ENCODE measurements around the gene IRX2.

IRX2 gene

GRCh38 chr5:2751592-2752021 lies at the start of gene IRX2:
IRX2 (minus strand) TSS chr5:2751677; CDS start chr5:2751413, 264 bp downstream.
- DNase-seq: peak; percentile 92

DNA sequence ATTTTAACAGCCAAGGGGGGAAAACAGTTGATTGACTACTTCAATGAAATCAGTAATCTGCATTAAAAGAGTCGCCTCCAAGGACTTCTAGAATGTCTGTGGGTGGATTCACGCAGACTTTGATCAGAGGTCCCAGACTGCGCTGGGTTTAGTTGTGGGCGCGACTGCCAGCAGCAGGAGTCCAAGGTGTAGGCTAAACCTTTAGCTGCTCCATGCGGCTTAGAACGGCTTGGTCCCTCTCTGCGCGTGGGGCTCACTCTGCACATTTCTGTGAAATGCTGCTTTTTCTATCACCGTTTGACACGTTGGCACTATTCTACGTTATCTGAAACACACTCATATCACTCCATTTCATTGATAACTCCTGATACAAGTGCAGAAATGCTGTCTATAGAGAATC lies 48.6 kb upstream of the IRX2 start:
- DNase-seq: no peak

DNA sequence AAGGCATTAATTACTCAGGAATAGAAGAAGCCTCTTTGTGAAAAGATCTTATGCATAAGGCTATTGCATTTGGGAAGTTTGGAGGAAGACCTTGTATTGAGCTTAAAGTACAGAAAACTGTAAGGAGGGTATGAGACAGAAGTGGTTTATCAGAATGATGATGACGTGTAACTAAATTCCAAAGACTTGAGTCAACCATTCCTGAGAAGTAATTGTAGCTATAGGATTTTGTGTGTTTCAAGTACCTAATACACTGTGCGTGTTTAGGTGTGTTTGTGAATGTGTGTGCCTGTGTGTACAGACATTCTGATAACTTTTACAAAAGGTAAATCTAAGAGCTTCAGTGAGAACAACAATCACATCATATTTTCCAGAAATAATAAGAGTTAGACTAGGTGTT lies 46.5 kb upstream of the IRX2 start:
- DNase-seq: no peak

DNA sequence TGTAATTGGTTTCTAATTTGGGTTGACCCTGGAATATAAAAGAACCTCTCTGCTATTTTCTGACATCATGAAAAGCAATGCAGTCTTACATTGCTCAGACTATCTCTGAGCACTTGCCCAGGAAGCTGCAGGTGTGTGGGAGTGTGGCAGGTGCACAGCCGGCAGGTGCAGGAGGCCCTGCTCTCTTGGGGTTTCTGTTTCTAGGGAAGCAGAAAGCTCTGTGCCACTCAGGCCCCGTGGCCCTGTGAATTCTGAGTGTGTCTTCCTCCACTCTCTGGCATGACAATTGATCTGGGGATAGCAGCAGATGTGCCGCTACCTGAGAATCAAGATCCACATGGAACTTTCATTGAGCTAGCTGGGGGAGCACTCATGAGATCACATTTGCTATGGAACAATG lies 45.7 kb upstream of the IRX2 start:
- DNase-seq: no peak

DNA sequence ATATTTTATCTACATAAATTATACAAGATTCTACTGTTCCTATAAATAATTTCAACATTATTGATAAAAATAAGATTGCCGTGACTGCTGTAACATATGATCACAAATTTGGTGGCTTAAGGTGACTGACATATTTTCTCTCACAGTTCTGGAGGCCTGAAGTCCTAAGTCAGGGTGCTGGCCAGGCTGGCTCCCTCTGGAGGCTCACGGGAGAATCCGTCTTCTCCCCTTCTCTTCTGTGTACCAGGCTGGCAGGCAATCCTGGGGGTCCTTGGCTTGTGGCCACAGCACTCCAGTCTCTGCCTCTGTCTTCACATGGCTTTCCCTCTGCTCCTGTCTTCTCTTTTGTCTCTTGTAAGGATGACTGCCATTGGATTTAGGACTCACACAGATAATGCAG lies 31.7 kb upstream of the IRX2 start:
- DNase-seq: no peak

DNA sequence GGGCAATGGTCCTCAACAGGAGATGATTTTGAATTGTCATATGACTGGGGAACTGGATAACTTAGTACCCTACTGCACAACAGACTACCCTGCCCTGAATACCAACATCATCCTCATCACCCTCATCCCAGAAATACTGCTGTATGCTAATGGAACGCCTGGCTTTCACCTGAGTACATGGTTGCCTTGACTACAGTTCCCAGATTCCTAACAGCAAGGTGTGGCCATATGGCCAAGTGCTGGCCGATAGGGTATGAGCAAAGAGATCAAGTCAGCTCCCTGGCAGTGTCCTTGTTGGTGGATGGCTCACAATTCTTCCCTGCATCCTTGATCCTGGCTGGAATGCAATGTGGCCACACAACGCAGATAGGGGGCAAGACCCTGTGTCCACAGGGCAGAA lies 31.2 kb upstream of the IRX2 start:
- DNase-seq: no peak

GRCh38 chr5:2780421-2781171 lies 29.1 kb upstream of the IRX2 start:
- DNase-seq: no peak

DNA sequence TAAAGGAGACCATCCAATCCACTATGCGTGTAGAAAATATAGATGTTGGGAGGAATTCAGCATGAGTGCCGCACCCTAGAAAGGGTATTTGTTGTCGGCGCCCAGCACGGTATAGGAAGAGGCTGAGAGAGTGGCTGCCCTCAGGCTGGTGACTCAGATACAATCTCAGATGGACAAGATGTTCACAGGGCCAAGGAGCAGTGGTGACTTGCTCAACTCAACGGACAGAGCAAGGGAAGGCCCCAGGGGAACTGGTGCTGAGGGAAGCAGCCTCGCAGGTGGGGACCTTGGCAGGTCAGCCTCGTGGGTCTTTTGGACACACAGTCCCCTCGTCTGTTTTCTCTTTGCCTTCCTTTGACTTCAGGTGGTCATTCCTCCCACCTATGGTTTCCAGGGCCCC lies 28.0 kb upstream of the IRX2 start:
- no peak for DNase-seq

DNA sequence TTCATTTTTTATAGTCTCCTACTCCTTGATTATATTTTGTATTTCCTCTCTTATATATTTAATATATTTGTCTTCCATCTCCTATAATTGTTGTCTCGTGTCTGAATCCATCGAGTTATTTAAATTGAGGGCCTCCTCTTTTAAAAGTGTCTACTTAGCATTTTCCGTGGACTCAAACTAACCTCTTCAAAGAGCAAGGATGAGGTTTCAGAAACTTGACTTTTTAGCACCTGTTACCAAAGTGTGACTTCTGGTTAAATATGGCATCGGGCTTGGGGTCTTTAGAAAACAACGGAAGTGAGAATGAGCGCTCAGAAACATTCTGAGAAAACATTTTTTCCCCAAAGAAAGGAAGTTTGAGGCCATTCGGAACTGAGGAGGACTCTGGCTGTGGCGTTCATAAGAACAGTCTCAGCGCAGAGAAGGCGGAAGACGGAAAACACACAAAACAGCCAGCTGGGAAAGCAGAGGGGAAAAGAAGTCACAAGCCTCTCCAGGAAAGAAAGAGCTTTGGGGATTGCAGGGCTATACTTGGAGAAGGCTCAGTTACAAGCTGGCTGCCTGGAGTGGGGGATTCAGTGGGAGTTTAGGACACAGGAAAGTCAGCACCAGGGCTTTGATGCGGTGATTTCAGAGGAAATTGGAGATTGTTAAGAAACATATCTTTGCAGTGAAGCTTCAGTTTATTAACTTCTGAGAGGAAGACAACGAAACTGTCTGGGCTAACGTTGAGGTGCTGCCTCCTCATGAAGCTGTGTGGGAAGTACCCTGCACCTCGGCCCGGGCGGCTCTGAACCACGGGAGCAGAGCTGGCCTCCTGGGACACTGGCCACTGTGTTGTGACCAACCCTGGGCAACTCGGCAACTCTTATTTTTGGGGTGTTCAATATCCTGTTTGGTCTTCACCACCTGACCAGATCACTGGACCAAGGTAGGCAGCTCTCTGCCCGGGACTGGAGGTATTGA lies 25.1 kb upstream of the IRX2 start:
- no peak for DNase-seq

GRCh38 chr5:2773327-2773726 lies 21.9 kb upstream of the IRX2 start:
- no peak for DNase-seq

GRCh38 chr5:2767089-2767488 lies 15.6 kb upstream of the IRX2 start:
- DNase-seq: no peak

- no peak for DNase-seq
These were observed 13.1 kb upstream of the IRX2 start for GRCh38 chr5:2764581-2764980.

GRCh38 chr5:2763533-2763794 lies 12.0 kb upstream of the IRX2 start:
- no peak for DNase-seq

DNA sequence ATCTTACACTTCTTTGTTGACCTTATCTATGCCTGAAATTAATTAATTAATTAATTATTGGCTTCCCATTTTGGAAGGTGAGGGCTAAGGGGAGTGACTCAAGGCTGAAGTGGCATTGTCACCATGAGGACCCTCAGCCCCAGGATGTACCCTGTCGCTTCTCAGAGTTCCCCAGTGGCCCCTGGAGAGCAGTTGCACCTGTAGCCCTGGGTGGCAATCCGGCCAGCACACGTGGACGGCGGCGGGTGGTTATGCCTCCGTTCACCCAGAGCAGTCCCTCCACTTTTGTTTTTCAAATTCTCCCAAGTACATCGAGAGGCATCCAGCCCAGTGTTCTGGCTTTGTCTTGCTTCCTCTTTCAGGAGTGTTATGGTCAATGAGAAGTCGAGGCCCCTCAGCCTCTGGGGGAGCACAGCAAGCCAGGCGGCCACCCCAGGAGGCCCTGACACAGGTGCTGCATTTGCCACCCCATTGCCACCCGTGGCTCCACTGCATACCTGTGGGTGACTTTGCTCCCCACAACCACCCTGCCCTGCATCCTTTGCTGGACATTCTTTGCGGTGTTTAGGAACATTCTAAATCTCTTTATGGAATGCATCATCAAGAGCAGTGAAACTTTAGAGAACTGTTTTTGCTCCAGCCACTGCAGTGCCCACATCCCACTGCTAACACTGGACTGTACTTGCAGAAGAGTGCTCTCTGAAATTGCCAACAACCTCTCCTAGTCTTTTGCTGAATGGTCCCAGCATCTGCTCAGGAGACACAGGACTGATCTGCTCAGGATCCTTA lies 11.5 kb upstream of the IRX2 start:
- no peak for DNase-seq

DNA sequence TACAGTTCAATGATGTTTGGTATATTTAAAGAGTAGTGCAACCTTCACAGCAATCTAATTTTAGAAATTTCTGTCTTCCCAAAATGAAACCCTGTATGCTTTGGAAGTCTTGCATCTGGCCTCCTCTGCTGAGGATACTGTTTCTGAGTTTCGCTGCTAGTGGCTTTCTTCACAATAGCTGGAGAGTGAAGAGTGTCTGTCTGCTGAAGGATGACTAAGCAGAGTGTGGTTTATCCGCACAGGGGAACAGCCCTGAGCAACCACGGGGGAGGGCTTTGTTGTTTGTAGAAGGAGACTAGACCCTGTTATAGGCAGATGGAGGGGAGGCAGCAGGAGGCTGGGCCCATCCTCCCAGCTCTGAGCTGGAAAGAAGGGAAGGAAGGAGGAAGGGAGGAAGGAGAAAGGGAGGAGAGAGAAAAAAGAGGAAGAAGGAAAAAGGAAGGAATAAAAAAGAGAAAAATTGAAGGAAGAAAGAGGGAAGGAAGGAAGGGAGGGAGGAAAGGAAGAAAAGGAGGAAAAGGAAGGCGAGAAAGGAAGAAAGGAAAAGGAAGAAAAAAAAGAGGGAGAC lies 10.5 kb upstream of the IRX2 start:
- peak; percentile 9 for DNase-seq

DNA sequence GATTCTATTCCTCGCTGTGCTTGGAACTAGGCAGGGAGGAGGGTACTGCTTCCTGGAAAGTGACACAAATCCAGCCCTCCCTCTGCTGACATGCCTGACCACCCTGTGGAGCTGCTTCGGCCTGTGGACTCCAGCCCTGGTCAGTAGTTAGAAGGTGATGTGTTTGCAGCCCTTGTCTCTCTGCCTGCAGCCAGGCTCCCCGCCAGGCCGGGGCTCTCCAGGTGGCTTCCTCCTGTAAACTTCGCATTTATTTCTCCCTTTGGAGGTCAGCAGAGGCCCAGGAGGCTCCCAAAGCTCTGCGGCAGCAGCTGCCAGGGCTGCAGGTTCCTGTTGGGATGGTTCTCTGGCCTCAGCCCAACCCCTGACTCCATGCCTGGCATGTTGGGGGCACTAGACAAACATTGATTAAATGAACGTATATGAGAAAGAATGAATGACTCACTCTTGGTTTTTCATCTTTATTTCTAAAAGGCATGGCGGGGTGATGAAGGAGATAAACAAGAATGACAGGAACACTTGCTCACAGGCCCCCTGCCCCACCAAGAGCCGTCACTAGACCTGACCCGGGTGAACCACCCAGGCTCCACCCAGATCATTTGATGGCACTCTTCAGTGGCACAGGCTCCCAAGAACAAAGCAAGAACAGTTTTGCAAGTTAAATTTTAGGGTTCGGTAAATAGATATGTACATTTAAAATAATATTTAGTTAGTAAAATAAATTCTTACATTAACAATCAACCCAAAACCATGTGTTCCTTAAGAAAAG lies 8.4 kb upstream of the IRX2 start:
- no peak for DNase-seq

GRCh38 chr5:2759091-2759490 lies 7.6 kb upstream of the IRX2 start:
- DNase-seq: no peak

DNA sequence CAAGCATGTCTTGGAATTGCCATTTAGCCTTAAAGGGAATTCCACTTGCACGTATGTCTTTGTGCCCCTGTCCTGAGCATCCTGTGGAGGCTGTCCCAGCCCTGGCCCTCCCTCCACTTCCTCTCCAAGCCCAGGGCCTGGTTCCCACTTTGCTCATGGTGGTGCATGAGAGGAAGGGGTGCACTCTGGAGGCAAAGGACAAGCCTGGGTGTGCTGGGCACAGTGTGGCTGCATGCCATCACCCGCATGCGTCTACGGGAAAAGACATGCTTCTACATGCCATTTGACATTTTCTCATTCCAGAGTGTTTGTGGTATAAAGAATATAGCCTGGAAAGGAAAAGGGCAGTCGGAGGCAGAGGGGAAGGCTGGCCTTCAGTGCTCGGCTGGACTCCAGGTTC lies 7.2 kb upstream of the IRX2 start:
- no peak for DNase-seq

GRCh38 chr5:2757563-2758351 lies 6.3 kb upstream of the IRX2 start:
- no peak for DNase-seq

- peak; percentile 38 for DNase-seq
These were observed 5.0 kb upstream of the IRX2 start for GRCh38 chr5:2756211-2757152.

All from NCI-H82 (cell line).